B cell (primary cell): ENCODE data around the gene ENDOU. TPM values are rescaled to one million over a fixed set of nuclear protein-coding genes. Genes with fewer than 3 reads are reported as not detected.

Source experiments
- ATAC-seq: fragments of 200-7000 bp; cut with Tn5 transposase; one replicate; pipeline ENCODE4 v1.10.0; 2021; ENCODE audit warnings: low read depth, mild to moderate bottlenecking, moderate number of reproducible peaks, moderate library complexity
- CTCF ChIA-PET: fragments of 350-600 bp; sonication (Branson Sonifier 250); formaldehyde crosslinking; loops from one replicate; lab custom pipeline; 2021; ENCODE audit warnings: antibody characterized with exemption, inconsistent platforms; lab: Charles Lee
- POLR2A ChIA-PET: fragments of 350-600 bp; sonication (Branson Sonifier 250); formaldehyde crosslinking; loops from one replicate; lab custom pipeline; 2021; ENCODE audit warnings: antibody characterized with exemption; lab: Charles Lee
- DNase-seq: peaks from one replicate; pipeline ENCODE4 v3.0.0; 2013
- H2AFZ ChIP-seq: 2 replicates; pipeline ENCODE4 v1.6.1; 2012; ENCODE audit warnings: mild to moderate bottlenecking, low read depth, low read length; ENCODE audit not compliant: insufficient read depth, poor library complexity, severe bottlenecking
- H3K27ac ChIP-seq, 2 donors: 1 replicate in 1 of 2; 2 replicates in 1 of 2; pipeline ENCODE4 v1.5.1; 2012 to 2013; ENCODE audit warnings: low read length in 2 of 2, mild to moderate bottlenecking in 2 of 2, moderate library complexity in 1 of 2
- H3K27me3 ChIP-seq, 4 experiments: fragments of 200-600 bp in 1 of 4; sonication (generic) in 1 of 4; replicated peaks in 1 of 4; 1 replicate in 2 of 4; 2 replicates in 2 of 4; pipeline versions ENCODE4 v1.6.1 to v1.7.0; 2013 to 2016; ENCODE audit warnings: low read length in 3 of 4, mild to moderate bottlenecking in 2 of 4, mixed read lengths in 1 of 4, moderate library complexity in 1 of 4; ENCODE audit not compliant: insufficient read depth in 4 of 4, control insufficient read depth in 3 of 4; ENCODE audit errors: control extremely low read depth in 1 of 4
- H3K36me3 ChIP-seq, 2 experiments: replicated peaks in 1 of 2; 1 replicate in 1 of 2; 2 replicates in 1 of 2; pipeline versions ENCODE4 v1.6.1 to v1.7.1; 2013; ENCODE audit warnings: low read length in 1 of 2; ENCODE audit not compliant: insufficient read depth in 2 of 2, control insufficient read depth in 1 of 2; ENCODE audit errors: control extremely low read depth in 1 of 2, extremely low read depth in 1 of 2
- H3K4me1 ChIP-seq, 2 donors: fragments of 200-600 bp in 1 of 2; sonication (generic) in 1 of 2; 1 replicate in 1 of 2; 2 replicates in 1 of 2; pipeline versions ENCODE4 v1.5.1 to v1.6.1; 2013 to 2017; ENCODE audit warnings: low read length in 2 of 2; ENCODE audit not compliant: control insufficient read depth in 2 of 2, insufficient read depth in 2 of 2
- H3K4me2 ChIP-seq: replicated peaks from 2 replicates; pipeline ENCODE3; 2012; ENCODE audit warnings: mild to moderate bottlenecking, low read depth, low read length; ENCODE audit not compliant: poor library complexity, severe bottlenecking
- H3K4me3 ChIP-seq, 5 experiments: fragments of 200-600 bp in 1 of 5; sonication (generic) in 1 of 5; 1 replicate in 3 of 5; 2 replicates in 2 of 5; pipeline versions ENCODE4 v1.5.1 to v1.7.0; 2011 to 2016; ENCODE audit warnings: low read length in 4 of 5, mild to moderate bottlenecking in 4 of 5, low read depth in 2 of 5, control low read depth in 1 of 5, moderate library complexity in 1 of 5; ENCODE audit not compliant: insufficient read depth in 1 of 5; ENCODE audit errors: control extremely low read depth in 1 of 5, extremely low read depth in 1 of 5
- H3K79me2 ChIP-seq: fragments of 200-600 bp; sonication (generic); one replicate; pipeline ENCODE4 v1.6.0; 2016; ENCODE audit warnings: low read length; ENCODE audit not compliant: control insufficient read depth, insufficient read depth
- H3K9ac ChIP-seq: fragments of 200-600 bp; sonication (generic); 2 replicates; pipeline ENCODE4 v1.6.1; 2017; ENCODE audit warnings: mild to moderate bottlenecking, low read length, moderate library complexity
- H3K9me3 ChIP-seq, 3 donors: one replicate each; pipeline versions ENCODE4 v1.6.1 to v1.7.1; 2013; ENCODE audit warnings: low read length in 2 of 3; ENCODE audit not compliant: control insufficient read depth in 2 of 3, insufficient read depth in 1 of 3; ENCODE audit errors: control extremely low read depth in 1 of 3
- H4K20me1 ChIP-seq: 2 replicates; pipeline ENCODE4 v1.6.0; 2012; ENCODE audit warnings: mild to moderate bottlenecking, low read length; ENCODE audit not compliant: insufficient read depth, control insufficient read depth, poor library complexity, severe bottlenecking
- H3K27ac Mint-ChIP-seq: one replicate; pipeline ENCODE4 v1.8.0; 2021; ENCODE audit warnings: mixed read lengths
- H3K27me3 Mint-ChIP-seq: one replicate; pipeline ENCODE4 v1.8.0; 2021; ENCODE audit warnings: mixed read lengths
- H3K4me1 Mint-ChIP-seq: one replicate; pipeline ENCODE4 v1.8.0; 2021; ENCODE audit warnings: mixed read lengths
- H3K4me3 Mint-ChIP-seq: one replicate; pipeline ENCODE4 v1.8.0; 2021; ENCODE audit warnings: mixed read lengths
- H3K9me3 Mint-ChIP-seq: one replicate; pipeline ENCODE4 v1.8.0; 2022; ENCODE audit warnings: mixed read lengths; ENCODE audit not compliant: insufficient read depth
- EZH2 ChIP-seq: IDR thresholded peaks from 2 replicates; pipeline ENCODE4 v1.6.1; 2012; ENCODE audit warnings: borderline replicate concordance, low read depth, mild to moderate bottlenecking, moderate library complexity, low read length; ENCODE audit not compliant: insufficient read depth, poor library complexity, severe bottlenecking
- WGBS: methylation state at CpG from one replicate; pipeline ENCODE4 v1.1.5; 2013; ENCODE audit warnings: missing lambda C conversion rate; ENCODE audit not compliant: insufficient coverage; 5-methylcytosine and 5-hydroxymethylcytosine counted together
- intact Hi-C: fragments of 100-400 bp; cut with micrococcal nuclease; formaldehyde crosslinking; loops from one replicate; pipeline ENCODE4 v1.10.0; 2022
- polyA plus RNA-seq: library from polyadenylated mRNA; depleted of rRNA; stranded (reverse); fragments of >200 nt; gene quantifications from 2 replicates; pipeline ENCODE4 v1.2.3, GENCODE V29; 2012
- total RNA-seq, 2 donors: library from RNA; stranded (reverse); fragments of 120-200 nt in 1 of 2; gene quantifications; 1 replicate in 1 of 2; 2 replicates in 1 of 2; pipeline versions ENCODE4 v1.2.3 to v1.2.4, GENCODE V29; 2013 to 2022
- TF ChIP-seq, protein P1 (sequence below): fragments of 200-600 bp; IDR thresholded peaks from one replicate; pipeline ENCODE4 v1.8.0; 2022; ENCODE audit warnings: antibody characterized with exemption, mild to moderate bottlenecking

Gene ENDOU
- total and polyA plus RNA-seq, 2 donors (not counting 1 experiment from before 2014, with no cell fraction given), result 0.03 TPM; not detected in 1

DNA sequence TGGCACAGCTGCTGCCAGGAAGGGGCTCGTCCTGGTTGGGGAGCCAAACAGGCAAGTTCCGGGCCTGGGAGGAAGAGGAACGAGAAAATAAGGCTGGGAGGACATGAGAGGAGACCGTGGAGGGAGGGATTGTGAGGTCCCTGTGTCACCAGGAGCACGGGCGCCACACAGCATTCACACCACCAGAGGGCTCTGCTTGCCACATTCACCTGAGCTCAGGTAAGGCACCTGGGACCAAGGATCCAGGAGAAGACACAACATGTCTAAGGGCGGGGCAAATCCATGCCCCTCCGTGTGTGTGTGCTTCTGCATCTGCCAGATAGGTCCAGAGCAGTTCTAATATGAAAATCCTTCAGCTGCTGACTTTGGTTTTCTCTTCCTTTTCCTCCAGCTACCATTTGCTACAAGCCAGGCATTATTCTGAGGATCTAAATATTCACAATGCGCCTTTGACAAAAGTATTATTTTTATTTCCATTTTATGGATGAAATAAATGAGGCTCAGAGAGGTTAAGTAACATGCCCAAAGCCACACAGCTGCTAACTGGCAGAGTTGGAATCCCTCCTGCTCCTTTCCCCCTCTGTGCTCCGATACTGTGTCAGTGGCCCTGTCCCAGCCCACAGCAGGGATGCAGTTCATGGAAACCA, 18.8 kb upstream of the ENDOU start:
- Histone ChIP-seq H3K9ac (no peak overlapping the region), H3K27ac (no peak overlapping the region), H3K4me2 (no peak overlapping the region), H3K4me1 (peaks cover 46 to 65% of the 10 kb centered on the region in 2 donors), H4K20me1 (no peaks in the 10 kb centered on the region), H3K9me3 (peaks cover 0 to 9% (median 0%) of the 10 kb centered on the region in 3 donors), H2AFZ (no peak overlapping the region), H3K36me3 (no peaks in the 10 kb centered on the region), H3K27me3 (no peaks in the 10 kb centered on the region), H3K79me2 (no peaks in the 10 kb centered on the region), H3K4me3 (no peak overlapping the region)
- Mint-ChIP-seq H3K27ac (peak overlapping the region; percentile 20), H3K4me3 (no peak overlapping the region), H3K27me3 (no peaks in the 10 kb centered on the region), H3K9me3 (no peaks in the 10 kb centered on the region), H3K4me1 (peaks cover 70% of the 10 kb centered on the region)
- no peak for TF ChIP-seq EZH2
- TF ChIP-seq, protein P1, sequence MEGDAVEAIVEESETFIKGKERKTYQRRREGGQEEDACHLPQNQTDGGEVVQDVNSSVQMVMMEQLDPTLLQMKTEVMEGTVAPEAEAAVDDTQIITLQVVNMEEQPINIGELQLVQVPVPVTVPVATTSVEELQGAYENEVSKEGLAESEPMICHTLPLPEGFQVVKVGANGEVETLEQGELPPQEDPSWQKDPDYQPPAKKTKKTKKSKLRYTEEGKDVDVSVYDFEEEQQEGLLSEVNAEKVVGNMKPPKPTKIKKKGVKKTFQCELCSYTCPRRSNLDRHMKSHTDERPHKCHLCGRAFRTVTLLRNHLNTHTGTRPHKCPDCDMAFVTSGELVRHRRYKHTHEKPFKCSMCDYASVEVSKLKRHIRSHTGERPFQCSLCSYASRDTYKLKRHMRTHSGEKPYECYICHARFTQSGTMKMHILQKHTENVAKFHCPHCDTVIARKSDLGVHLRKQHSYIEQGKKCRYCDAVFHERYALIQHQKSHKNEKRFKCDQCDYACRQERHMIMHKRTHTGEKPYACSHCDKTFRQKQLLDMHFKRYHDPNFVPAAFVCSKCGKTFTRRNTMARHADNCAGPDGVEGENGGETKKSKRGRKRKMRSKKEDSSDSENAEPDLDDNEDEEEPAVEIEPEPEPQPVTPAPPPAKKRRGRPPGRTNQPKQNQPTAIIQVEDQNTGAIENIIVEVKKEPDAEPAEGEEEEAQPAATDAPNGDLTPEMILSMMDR, result peak; percentile 61
- intact Hi-C loops, result no loop called here
- POLR2A ChIA-PET, result interaction anchor here (0.6 to 5.7 kb wide), 3 partner anchors 13 to 28 kb away, joined by 4 to 43 read pairs (median 7); partner anchors contain the start of gene RAPGEF3
- no peak for ATAC-seq
- 41% methylated on average over 8 of the region's 10 CpGs for WGBS
- CTCF ChIA-PET, result interaction anchor here (0.8 to 15.0 kb wide), 16 partner anchors 13 to 420 kb away, joined by 3 to 515 read pairs (median 13); partner anchors contain the start of genes ENDOU, RAPGEF3, RPAP3 and SLC48A1
- DNase-seq, result peak; percentile 65

DNA sequence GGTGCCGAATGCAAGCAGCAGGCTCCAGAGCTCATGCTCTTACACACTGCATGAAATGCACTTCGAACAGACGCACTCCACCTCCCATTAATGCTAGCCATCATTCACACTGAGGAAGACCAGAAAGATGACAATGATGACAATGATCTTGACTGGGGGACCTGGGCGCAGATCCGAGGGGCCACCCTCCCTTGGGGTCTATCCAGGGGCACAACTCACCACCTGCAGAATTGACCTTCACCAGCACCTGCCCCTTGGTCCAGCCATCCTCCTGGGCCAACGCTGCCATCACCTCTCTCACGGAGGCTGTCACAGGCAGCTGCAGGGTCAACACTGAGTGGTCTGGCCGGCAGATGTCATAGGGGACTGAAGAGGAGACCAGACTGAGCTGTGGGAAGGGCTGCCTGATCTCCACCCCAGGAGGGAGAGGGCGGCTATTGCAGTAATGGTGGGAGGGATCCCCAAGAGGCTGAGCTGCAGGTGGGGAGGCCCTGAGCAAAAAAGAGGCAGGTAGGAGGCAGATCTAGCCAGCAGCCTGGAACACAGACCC, 18.1 kb upstream of the ENDOU start:
- H2AFZ ChIP-seq, result no peak overlapping the region
- no peak overlapping the region for H3K27ac ChIP-seq
- H3K4me3 ChIP-seq, result no peak overlapping the region
- no peak overlapping the region for H3K27ac Mint-ChIP-seq
- 96% methylated on average over 9 of the region's 9 CpGs for WGBS
- TF ChIP-seq EZH2, result no peak
- TF ChIP-seq, protein P1, result no peak
- H3K4me3 Mint-ChIP-seq, result no peak overlapping the region
- peaks cover 47 to 69% of the 10 kb centered on the region in 2 donors for H3K4me1 ChIP-seq
- H3K79me2 ChIP-seq, result no peaks in the 10 kb centered on the region
- CTCF ChIA-PET, result interaction anchor here (1.0 to 15.0 kb wide), 23 partner anchors 13 to 421 kb away, joined by 3 to 515 read pairs (median 10); partner anchors contain the start of genes ENDOU, HDAC7, RAPGEF3 and RPAP3
- no peak overlapping the region for H3K9ac ChIP-seq
- DNase-seq (no peak), ATAC-seq (no peak)
- H3K9me3 Mint-ChIP-seq, result no peaks in the 10 kb centered on the region
- no peaks in the 10 kb centered on the region for H4K20me1 ChIP-seq
- POLR2A ChIA-PET, result interaction anchor here (1.8 to 5.7 kb wide), 3 partner anchors 14 to 95 kb away, joined by 7 to 43 read pairs (median 28); partner anchors contain the start of gene RAPGEF3
- H3K27me3 ChIP-seq, result no peaks in the 10 kb centered on the region
- H3K9me3 ChIP-seq, result peaks cover 0 to 9% (median 0%) of the 10 kb centered on the region in 3 donors
- peaks cover 71% of the 10 kb centered on the region for H3K4me1 Mint-ChIP-seq
- no peaks in the 10 kb centered on the region for H3K36me3 ChIP-seq
- H3K27me3 Mint-ChIP-seq, result no peaks in the 10 kb centered on the region
- H3K4me2 ChIP-seq, result no peak overlapping the region
- intact Hi-C loops, result no loop called here
